Measurements from ENCODE around the gene GPC6.

The GPC6 gene

DNA sequence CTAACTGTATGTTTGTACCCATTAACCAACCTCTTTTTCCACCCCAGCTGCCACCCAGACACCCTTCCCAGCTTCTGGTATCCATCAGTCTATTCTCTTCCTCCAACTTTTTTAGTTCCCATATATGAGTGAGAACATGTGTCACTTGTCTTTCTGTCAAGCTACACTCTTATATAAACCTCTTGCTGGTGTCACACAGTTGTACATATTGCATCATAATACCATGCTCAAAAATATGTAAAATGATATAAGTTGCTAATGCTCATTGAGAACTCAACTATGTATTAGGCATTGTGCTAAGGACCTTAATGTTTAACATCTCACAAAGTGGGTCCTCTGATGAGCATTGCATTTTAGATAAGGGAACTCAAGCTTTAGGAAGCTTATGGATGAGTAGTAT lies 395.4 kb downstream of the GPC6 start:
- DNase-seq = no peak

DNA sequence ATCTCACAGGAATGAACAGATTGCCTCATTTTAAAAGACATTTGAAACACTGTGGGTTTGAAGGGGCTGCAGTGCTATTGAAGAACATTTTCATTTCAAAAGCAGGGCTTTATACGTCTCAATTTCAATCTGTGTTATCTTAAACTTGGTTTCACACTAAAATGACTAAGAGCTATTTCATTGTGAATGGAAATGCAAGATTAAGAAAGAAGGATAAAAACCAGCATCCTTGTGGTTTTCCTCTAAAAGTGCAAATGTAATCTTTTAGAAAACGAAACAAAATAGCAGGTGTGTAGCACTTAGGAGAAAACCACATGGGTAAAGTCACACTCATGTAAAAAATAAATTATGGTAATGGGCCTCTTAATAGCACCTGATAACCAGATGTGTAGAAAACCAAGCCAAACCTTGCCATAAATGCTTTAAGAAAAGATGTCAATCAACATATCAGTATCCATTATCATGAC lies 397.7 kb downstream of the GPC6 start:
- no peak for DNase-seq

DNA sequence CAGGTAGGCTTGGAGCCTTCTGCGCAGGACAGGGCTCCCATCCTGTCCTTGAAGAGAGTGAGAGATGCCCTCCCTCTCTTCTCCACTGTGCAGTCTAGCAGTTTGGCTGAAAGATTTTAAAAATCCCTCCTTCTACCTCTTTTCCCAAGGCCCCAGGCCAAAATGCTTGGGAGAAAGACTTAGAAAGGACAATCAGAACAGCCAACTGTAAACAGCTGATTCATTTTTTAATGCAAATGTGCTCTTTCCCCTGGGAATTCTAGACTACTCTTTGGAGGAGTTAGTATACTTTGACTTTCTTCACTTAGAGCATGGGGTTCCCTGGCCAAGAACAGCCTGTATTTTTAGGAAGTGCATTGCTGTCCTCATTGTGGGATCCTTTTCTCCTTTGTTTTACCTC lies 398.9 kb downstream of the GPC6 start:
- no peak for DNase-seq

DNA sequence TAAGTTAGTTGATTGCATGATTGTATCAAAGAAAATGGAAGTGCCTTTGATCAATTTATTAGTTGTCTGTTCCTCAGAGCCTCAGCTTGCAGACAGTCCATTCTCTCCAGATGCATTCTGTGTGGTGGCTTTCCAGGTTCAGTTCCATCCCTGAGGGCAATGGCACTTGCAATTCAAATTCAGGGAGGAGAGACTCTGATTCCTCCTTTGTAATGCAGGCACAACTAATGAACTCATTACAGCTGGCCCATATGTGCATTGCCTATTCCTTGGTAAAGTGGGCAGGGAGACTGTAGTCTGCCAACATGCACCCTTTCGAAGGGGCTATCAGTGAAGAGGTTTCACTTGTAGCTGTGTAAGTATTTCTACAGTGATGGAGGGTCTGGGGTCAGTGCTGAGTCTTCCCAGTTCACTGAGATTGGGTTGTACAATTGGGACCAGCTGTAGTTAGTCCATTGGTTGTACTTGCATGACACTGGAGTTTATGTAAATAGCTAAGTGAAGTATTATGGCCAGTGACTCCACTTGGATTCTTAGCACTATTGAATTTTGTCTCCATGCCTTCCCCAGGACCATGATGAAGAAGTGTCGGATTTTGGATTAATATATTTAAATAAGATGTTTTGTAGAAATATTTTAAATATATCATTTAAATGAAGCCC lies 401.7 kb downstream of the GPC6 start:
- no peak for DNase-seq

DNA sequence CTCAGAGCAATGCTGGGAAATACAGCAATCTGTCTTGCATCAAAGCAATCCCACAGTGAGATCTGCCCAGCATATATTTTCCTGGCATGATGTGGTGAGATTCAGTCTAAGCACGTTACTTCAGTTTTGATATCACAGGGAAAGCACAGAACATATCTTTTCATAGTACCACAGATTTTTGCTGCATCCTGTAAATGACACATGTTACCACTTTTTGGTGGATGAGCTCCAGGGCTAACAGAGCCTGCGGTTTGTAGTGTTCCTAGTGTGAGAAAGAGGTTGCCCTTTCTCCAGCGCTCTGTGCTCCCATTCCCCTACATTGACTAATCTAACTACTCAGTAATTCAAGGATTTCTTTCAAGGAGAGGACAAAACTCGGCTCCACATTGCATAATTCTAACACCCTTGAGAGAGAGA lies 409.0 kb downstream of the GPC6 start:
- DNase-seq = no peak

DNA sequence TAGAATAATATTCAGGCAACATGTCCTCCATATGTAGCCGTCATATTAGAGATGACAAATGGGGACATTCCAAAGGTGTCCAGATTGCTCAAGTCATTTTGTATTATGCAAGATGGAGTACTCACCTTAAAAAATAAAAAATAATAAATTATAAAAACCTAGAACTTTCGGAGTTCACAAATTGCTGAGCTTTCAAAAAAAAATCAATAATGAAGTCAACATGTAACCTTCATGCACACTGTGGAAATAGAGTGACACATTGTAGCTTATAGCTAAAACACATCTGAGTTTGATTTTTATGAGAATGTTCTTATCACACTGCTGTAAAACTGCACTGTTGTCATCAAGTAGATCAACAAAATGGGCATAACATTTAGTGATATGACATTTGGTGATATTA lies 411.2 kb downstream of the GPC6 start:
- DNase-seq = no peak

DNA sequence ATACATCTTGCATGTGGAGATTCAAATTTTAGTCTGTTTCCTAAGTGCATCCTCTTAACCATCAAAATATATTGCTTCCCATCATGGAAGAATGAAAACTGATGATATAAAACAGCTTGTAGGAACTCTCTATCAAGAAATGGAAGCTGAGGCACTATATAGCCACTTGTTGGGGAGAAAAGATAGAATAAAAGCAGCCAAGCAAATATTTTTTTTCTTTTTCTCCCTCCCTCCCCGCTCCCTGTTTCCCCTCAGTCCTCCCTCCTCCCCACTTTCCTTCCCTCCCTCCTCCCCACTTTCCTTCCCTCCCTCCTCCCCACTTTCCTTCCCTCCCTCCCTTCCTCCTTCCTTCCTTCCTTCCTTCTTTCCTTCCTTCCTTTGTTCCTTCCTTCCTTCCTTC lies 413.8 kb downstream of the GPC6 start:
- DNase-seq = no peak

DNA sequence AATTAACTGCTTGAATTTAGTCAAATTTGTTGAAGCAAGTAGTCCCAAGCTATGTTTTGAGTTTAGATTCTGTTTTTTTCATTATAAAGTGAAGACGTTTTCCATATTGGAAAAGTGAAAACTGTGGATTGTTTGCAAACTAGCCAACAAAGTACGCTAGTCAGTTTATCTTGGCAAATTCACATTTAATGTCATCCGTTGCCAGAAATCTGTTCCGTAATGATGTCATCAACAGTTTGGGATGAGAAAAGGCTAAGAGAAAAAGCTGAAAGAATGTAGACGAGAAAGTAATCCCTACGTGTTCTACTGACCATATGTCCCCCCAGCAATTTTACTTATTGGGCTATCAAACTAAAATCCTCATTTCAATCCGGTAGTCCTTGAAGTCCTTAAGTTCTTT lies 419.6 kb downstream of the GPC6 start:
- no peak for DNase-seq

DNA sequence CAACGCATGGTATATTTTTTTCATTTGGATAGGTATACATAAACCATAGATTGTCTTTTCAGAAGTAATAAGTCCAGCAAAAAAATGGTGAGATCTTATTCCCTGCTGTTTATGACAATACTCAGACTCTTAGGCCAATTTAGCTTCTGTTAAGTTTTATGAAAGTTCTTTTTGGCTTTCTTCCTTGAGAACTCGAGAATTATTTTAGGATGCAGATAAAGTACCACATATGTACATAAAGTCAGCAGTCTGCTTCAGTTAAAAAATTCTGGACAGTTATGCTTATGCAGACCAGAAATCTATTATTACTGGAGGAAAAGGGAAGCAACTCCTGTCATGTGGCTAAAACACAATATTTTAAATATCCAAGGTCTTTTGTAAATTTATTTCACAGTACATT lies 422.9 kb downstream of the GPC6 start:
- no peak for DNase-seq

DNA sequence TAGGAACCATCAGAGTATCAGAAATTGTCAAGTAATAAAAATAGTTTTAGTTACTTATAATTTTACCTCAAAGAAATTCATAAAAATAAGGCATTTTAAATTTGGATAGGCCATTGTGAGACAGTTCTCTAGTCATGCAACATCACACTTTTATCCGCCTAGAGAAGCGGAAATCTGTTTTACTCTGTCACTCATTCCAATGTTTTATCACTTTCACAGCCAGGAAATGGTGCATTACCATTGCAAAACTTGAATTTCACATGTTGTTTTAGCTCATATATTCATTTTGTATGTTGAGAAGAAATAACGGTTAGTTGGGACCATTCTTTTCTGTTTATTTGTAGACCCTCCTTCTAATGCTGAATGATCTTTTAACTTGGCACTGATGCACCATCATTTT lies 427.2 kb downstream of the GPC6 start:
- DNase-seq = no peak

DNA sequence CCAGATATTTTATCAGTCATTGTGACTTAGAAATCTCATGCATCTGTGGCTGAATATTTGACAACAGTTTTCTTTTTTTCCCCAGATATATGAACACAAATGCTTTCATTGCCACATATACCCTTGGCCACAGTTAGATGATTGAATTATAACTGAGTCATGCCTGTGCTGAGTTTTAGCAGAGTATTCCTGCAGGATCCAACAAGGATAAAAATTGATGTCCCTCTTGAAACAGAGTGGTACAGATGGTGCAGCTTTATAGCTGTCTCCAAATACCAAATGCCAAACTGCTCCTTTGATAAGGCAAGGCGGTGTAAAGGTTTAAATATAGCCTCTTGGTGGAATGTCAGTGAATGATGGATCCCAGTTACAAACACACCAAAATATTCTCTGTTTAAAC lies 428.5 kb downstream of the GPC6 start:
- no peak for DNase-seq

DNA sequence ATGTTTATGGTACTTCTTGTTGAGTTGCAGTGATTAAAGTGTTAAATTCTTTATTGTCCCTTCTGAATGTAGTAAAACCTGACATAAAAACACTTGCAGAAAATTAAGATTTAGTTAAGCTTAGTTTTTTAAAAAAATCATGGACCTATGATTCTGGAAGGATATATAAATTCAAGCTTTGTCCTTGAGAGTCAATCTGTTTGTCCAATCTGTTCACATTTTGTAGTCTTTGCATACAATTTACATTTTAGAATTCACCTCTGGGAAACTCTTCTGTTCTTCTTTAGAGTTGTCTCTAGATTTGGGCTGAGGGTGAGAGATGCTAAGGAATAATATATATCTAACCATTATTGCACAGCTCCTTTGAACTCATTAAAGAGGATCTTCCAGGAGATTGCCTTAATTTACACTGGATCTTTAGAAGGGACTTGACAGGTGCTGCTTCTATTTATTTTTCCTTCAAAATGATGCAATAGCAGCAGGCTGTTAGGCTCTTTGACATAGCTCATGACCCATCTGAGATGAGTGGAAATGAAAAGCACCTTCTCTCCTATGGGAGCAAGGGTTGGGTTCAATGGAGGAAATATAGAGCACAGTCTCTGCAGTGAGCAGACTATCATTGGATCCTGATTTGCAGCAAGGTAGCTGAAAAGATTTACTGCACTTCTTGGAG lies 433.9 kb downstream of the GPC6 start:
- DNase-seq = no peak

DNA sequence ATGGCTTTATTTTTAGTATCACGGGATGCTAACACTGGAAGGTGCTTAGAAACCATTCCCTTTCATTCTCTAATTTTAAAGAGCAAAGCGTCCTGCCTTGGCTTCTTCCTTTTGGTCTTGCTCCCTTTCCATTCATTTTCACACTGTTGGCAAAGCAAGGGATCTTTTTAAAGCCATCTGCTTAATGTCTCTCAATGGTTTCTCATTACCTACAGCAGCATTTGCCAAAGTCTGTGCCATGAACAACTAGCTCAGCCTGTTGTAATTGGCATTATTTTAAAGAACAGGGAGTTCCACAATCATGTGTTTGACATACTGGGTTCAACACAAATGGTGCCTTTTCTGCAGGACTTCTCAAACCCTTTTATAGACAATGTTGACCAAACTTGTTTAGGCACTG lies 444.3 kb downstream of the GPC6 start:
- DNase-seq = no peak

DNA sequence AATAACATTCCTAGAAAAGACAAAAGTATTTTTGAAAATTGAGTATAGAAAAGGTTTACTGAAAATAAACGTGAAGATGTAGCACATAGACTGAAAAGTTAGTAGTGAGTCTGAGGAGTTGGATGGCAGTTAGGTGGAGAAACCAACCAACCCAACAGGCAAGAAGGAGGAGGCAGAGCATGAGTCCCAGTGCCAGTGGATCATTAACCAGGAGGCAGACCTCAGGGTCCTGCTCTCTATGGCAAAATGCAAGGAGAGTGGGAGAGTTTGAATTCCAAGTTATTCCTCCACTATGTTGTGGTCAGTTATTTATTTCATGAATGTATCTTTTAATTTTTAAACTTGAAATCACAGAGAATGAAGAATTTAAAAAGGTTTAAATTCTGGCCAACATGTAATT lies 446.4 kb downstream of the GPC6 start:
- DNase-seq = no peak

DNA sequence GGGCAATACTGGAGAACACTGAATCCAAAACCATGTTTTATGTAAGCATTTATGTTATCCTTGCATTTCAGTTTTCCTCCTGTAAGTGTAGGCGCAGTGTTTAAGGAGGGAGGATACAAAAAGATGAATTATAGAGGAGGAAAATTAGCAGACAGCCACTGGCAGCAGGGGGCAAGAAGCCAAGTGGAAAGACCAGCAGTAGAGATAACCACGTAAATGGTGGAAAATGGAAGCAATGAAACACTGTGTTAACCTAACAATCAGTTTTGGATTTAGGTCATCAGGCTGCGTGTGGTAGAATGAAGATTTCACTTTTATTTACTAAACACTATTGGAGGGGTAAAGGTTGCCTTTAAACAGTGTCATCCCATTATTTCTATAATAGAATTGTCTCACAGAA lies 447.3 kb downstream of the GPC6 start:
- no peak for DNase-seq

DNA sequence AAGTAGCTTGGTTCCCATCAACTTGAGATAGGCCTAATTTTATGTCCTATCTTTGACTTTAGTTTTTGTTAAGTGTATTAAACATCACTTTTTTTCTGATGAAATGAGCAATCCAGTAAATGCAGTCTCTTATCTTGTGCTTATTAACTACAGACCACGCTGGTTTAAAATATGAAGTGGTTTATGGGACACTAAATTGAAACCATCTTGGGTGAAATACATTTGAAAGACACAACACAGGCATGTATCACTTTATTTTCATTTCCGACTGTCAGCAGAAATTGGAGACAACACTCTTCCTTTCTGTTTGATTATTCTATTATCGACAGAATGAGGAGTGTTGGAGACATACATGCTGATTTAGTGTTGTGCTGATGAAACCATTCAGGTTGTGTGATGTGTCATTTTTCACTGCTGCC lies 447.7 kb downstream of the GPC6 start:
- DNase-seq = no peak

DNA sequence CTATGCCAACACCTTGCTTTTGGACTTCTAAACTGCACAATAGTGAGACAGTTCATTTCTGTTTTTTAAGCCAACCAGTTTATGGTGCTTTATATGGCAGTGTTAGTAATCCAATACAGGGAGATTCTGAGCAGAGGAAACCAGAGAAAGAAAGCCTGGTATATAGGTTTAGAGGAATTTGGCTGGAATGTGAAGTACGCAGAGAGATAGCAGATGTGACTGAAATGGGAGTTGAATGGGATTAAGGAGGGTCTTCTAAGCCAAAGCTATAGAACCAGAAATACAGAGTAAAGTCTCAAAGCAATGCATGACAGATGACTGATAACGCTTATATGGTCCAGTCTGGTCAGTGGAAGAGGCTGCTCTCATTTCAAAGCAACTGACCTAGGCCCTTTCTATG lies 453.7 kb downstream of the GPC6 start:
- DNase-seq = no peak

DNA sequence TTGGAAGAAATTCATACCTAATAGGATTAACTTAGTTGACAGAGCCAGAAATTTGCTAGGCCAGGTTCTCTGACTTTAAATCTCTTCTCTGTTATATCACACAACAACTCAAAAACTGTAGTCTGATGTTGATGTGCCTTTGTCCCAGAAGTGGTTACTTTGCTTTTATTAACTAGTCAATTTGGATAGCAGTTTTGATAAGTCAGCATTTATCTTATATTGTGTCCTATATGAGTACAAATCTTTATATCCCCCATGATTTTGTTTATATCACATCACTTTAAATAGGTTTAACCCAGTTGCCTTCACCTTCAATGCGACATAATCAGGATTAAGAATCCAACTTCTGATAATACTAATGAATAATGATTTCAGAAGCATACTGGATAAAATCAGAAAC lies 459.3 kb downstream of the GPC6 start:
- no peak for DNase-seq

DNA sequence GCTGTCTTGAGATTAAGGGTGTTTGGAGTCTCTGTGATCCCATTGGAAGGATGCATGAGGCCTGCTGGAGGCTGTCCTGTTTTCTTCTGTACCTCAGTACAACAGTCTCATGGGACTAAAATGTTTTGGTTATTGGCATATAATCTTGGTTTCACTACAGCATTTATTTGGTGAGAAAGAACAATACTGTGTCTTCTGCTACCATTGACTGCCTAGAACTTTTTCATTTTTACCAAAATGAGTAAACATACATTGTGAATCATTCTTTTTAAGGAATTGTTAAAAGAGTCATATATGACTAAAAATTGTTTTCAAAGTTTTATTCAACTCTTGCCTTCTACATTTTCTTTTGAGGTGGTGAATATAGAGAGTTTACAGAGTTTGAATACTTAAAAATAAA lies 459.8 kb downstream of the GPC6 start:
- DNase-seq = no peak

DNA sequence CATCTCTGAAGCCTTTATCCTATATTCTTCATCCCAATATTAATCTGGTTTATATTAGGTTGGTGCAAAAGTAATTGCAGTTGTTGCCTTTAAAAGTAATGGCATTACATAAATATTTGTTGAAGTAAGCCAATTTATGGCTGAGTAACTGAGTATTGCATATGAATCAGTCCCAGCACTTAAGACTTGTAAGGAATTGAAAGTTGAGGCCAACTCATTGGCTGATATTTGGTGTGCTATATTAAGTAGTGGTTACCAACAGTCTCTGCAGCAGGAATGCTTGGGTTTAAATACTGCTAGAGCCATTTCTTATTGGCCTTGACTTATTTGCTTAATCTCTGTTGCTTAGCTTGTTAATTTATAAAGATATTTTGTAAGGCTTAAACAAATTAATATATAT lies 460.7 kb downstream of the GPC6 start:
- DNase-seq = no peak

DNA sequence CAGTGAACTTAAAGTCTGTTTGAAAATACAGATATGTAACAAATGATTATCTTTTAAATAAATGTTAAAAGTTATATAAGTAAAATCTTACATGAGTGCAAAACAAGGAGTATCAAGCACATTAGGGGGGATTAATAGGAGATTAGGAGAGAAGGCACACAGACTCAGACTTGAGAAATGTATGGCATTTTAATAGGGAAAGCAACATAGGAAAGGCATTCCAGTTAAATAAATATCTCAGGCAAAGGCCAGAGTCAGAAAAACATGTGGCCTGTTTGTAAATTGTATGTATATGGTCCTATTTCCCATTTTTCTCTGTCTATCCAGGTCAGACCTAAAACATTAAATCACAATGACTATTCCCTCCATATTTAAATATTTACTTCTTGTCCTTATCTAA lies 462.7 kb downstream of the GPC6 start:
- DNase-seq = no peak

DNA sequence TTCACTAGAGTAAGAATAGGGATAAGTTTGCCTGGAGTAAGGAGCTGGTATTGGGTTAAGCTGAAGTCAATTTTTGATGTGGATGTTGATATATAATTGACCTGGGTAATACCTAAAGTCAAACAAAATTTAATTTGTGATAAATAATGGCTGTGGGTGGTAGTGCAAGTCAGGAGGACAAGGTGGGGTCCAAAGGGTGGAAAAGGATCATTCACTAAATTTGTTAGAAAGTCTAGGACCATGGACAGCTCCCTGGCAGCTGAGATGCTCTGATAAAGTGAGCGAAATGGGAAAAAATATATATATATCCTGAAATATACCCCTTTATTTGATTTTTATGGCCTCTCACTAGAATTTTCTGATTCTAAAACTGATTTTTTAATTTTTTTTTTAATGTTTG lies 463.5 kb downstream of the GPC6 start:
- no peak for DNase-seq

DNA sequence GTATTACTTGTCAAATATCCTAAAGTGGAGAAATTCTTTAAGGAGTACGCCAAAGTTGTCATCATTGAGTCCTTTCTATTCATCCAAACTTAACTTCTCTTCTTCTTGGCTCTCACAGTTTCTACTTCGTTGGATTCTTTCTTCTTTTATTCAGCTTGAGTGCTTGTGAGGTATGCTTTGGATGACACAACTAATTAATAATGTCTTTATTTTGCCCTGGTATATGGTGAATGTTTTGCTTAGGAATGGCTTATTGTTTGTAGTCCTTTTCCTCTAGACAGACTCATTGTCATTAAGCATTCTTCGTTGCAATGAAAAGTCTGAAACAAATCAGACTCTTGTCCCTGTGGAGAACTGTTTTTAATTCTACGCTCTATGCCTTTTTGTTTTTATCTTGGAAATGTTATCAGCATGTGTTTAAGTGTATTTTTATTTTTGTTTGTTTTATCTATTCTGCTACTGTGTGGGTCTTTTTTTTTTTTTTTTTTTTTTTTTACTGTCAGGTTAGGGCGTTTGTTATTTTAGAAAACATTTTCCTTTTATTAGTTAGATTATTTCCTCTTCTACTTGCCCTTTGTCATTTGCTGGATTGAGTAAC lies 471.5 kb downstream of the GPC6 start:
- no peak for DNase-seq

DNA sequence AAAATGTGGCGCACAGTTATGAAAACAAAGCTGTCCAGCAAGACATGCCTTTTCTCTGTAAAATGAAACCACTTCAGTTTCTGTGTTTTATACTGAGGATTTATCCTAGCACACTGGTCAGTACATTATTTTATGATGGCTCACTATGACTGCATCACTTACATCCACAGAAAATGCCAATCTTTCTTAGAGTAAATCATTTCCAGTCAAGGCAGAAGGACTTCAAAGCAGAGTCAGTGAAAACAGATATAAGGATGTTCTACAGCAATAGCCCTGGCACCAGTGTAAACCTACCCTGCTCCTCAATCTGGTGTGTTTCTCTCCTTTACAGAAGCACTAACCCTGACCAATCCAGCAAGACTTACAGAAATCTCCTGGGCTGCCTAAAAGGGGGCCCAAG lies 473.5 kb downstream of the GPC6 start:
- no peak for DNase-seq
